IMR-90 (cell line): ENCODE results near the gene FAM53B. TPM values are rescaled to one million over a fixed set of nuclear protein-coding genes. Genes with fewer than 3 reads are reported as not detected.
A peak's percentile ranks its signal among the peaks of the same experiment; 100 is the strongest.

Experiments used
- ATAC-seq: fragments of 200-7000 bp; cut with Tn5 transposase; 2 replicates; pipeline ENCODE4 v1.9.1; 2020; ENCODE audit warnings: low read depth, mild to moderate bottlenecking, moderate library complexity
- BruUV-seq: library from RNA; stranded (reverse); fragments of 400-500 nt; replicated peaks from 2 replicates; lab custom pipeline; 2021; lab: Mats Ljungman, UMichigan
- CTCF ChIA-PET: fragments of 300-600 bp; formaldehyde crosslinking; extraction: SDS; loops from one replicate; lab custom pipeline; 2021; ENCODE audit warnings: antibody characterized with exemption; lab: Yijun Ruan, JAX
- POLR2A ChIA-PET: fragments of 300-600 bp; sonication (Branson Sonifier 250); formaldehyde crosslinking; loops from one replicate; lab custom pipeline; 2022; ENCODE audit warnings: antibody characterized with exemption; ENCODE audit not compliant: unreplicated experiment; lab: Charles Lee
- DNase-seq: peaks from one replicate; pipeline ENCODE4 v3.0.0; 2013
- H2AFZ ChIP-seq: replicated peaks from 2 replicates; pipeline ENCODE3; 2013; ENCODE audit warnings: low read length, mild to moderate bottlenecking; ENCODE audit not compliant: poor library complexity
- H2AK5ac ChIP-seq: 2 replicates; pipeline ENCODE4 v1.6.1; 2013; ENCODE audit warnings: low read depth, low read length, inconsistent platforms
- H2AK9ac ChIP-seq: replicated peaks from 2 replicates; pipeline ENCODE3; 2013; ENCODE audit warnings: mild to moderate bottlenecking, low read depth, low read length, moderate library complexity; ENCODE audit not compliant: poor library complexity
- H2BK120ac ChIP-seq: 2 replicates; pipeline ENCODE4 v1.6.1; 2013; ENCODE audit warnings: low read depth, low read length, inconsistent platforms
- H2BK15ac ChIP-seq: 3 replicates; pipeline ENCODE4 v1.6.1; 2013; ENCODE audit warnings: low read depth, low read length, inconsistent platforms
- H2BK20ac ChIP-seq: 2 replicates; pipeline ENCODE4 v1.6.1; 2013; ENCODE audit warnings: low read depth, mild to moderate bottlenecking, inconsistent platforms, low read length, moderate library complexity
- H2BK5ac ChIP-seq: 2 replicates; pipeline ENCODE4 v1.6.1; 2013; ENCODE audit warnings: mild to moderate bottlenecking, low read depth, low read length, inconsistent platforms; ENCODE audit not compliant: poor library complexity, severe bottlenecking
- H3K14ac ChIP-seq: replicated peaks from 2 replicates; pipeline ENCODE4 v1.6.1; 2013; ENCODE audit warnings: low read depth, low read length, inconsistent platforms
- H3K18ac ChIP-seq: 2 replicates; pipeline ENCODE4 v1.6.1; 2013; ENCODE audit warnings: low read depth, low read length, control low read depth
- H3K23ac ChIP-seq: 2 replicates; pipeline ENCODE4 v1.6.1; 2013; ENCODE audit warnings: low read depth, low read length, inconsistent platforms
- H3K27ac ChIP-seq: 2 replicates; pipeline ENCODE4 v1.5.1; 2013; ENCODE audit warnings: mild to moderate bottlenecking, control low read depth, low read length; ENCODE audit not compliant: insufficient read depth
- H3K27me3 ChIP-seq: 2 replicates; pipeline ENCODE4 v1.6.1; 2013; ENCODE audit warnings: low read length; ENCODE audit not compliant: control insufficient read depth, insufficient read depth
- H3K36me3 ChIP-seq: 2 replicates; pipeline ENCODE4 v1.6.1; 2013; ENCODE audit warnings: low read length, mixed read lengths; ENCODE audit not compliant: control insufficient read depth, insufficient read depth
- H3K4ac ChIP-seq: 2 replicates; pipeline ENCODE4 v1.6.1; 2013; ENCODE audit warnings: low read depth, low read length, inconsistent platforms
- H3K4me1 ChIP-seq: 2 replicates; pipeline ENCODE4 v1.6.1; 2013; ENCODE audit warnings: low read length, mixed read lengths; ENCODE audit not compliant: control insufficient read depth, insufficient read depth
- H3K4me2 ChIP-seq: 2 replicates; pipeline ENCODE4 v1.6.1; 2013; ENCODE audit warnings: low read depth, mild to moderate bottlenecking, control low read depth, low read length, moderate library complexity
- H3K4me3 ChIP-seq: 2 replicates; pipeline ENCODE4 v1.5.1; 2013; ENCODE audit warnings: low read depth, mild to moderate bottlenecking, control low read depth, low read length, moderate library complexity; ENCODE audit not compliant: insufficient read depth
- H3K56ac ChIP-seq: 2 replicates; pipeline ENCODE4 v1.6.1; 2013; ENCODE audit warnings: low read length, inconsistent platforms; ENCODE audit not compliant: insufficient read depth; ENCODE audit errors: extremely low read depth
- H3K79me1 ChIP-seq, 2 experiments: 2 replicates each; pipeline ENCODE4 v1.6.1; 2013; ENCODE audit warnings: low read length in 2 of 2, inconsistent platforms in 1 of 2, low read depth in 1 of 2
- H3K9ac ChIP-seq: 2 replicates; pipeline ENCODE4 v1.6.1; 2013; ENCODE audit warnings: low read depth, low read length, control low read depth
- H3K9me1 ChIP-seq: 2 replicates; pipeline ENCODE4 v1.6.1; 2013; ENCODE audit warnings: low read length, inconsistent platforms; ENCODE audit not compliant: insufficient read depth
- H3K9me3 ChIP-seq: 2 replicates; pipeline ENCODE4 v1.6.1; 2013; ENCODE audit warnings: low read length; ENCODE audit not compliant: control insufficient read depth, insufficient read depth
- H4K20me1 ChIP-seq: 2 replicates; pipeline ENCODE4 v1.6.1; 2013; ENCODE audit warnings: low read length, inconsistent platforms; ENCODE audit not compliant: insufficient read depth
- H4K5ac ChIP-seq: 2 replicates; pipeline ENCODE4 v1.6.1; 2013; ENCODE audit warnings: mild to moderate bottlenecking, low read depth, low read length, control low read depth
- H4K8ac ChIP-seq, 2 experiments: 2 replicates each; pipeline ENCODE4 v1.6.1; 2013; ENCODE audit warnings: low read depth in 2 of 2, low read length in 2 of 2, control low read depth in 1 of 2, inconsistent platforms in 1 of 2
- H4K91ac ChIP-seq: 2 replicates; pipeline ENCODE4 v1.6.1; 2013; ENCODE audit warnings: low read depth, low read length, inconsistent platforms; ENCODE audit not compliant: insufficient read depth
- BHLHE40 ChIP-seq: fragments of 150-350 bp; IDR thresholded peaks from 2 replicates; pipeline ENCODE4 v1.6.1; 2016; ENCODE audit warnings: mild to moderate bottlenecking, low read depth, low read length
- CEBPB ChIP-seq: IDR thresholded peaks from 2 replicates; pipeline ENCODE4 v1.6.1; 2012; ENCODE audit warnings: low read depth, low read length, improper control_type of control experiment
- CTCF ChIP-seq: conservative IDR thresholded peaks from 2 replicates; pipeline ENCODE4 v1.5.1; 2012; ENCODE audit warnings: mild to moderate bottlenecking, low read depth, low read length, improper control_type of control experiment
- FOS ChIP-seq: fragments of 150-350 bp; IDR thresholded peaks from 2 replicates; pipeline ENCODE4 v1.6.1; 2016; ENCODE audit warnings: low read depth, low read length
- POLR2A ChIP-seq: IDR thresholded peaks from 2 replicates; pipeline ENCODE4 v1.6.1; 2012; ENCODE audit warnings: mild to moderate bottlenecking, low read depth, low read length
- RFX5 ChIP-seq: IDR thresholded peaks from 2 replicates; pipeline ENCODE4 v1.8.0; 2012; ENCODE audit warnings: low read depth, mild to moderate bottlenecking, low read length, moderate library complexity
- SMC3 ChIP-seq: fragments of 150-350 bp; IDR thresholded peaks from 2 replicates; pipeline ENCODE4 v1.6.1; 2016; ENCODE audit warnings: low read depth, mild to moderate bottlenecking, antibody characterized with exemption, low read length, moderate library complexity
- USF2 ChIP-seq: fragments of 150-350 bp; IDR thresholded peaks from 2 replicates; pipeline ENCODE4 v1.6.1; 2017; ENCODE audit warnings: mild to moderate bottlenecking, antibody characterized with exemption, low read length, low read depth
- WGBS, 2 experiments: methylation state at CpG; one replicate each; pipeline versions ENCODE4 v1.1.5 to v1.1.7; 2013; ENCODE audit warnings: missing lambda C conversion rate in 2 of 2; ENCODE audit not compliant: insufficient read length in 1 of 2; ENCODE audit errors: extremely low coverage in 2 of 2; 5-methylcytosine and 5-hydroxymethylcytosine counted together
- dilution Hi-C: fragments of 300-500 bp; cut with HindIII; formaldehyde crosslinking; loops from one replicate; pipeline ENCODE4 v1.14.3; 2018; ENCODE audit warnings: low sequenced_read_pairs; ENCODE audit not compliant: unreplicated experiment
- in situ Hi-C: fragments of 300-500 bp; cut with MboI; formaldehyde crosslinking; loops from 3 replicates; pipeline ENCODE4 v1.14.3; 2019; ENCODE audit warnings: low sequenced_read_pairs, inconsistent platforms, mixed read lengths
- intact Hi-C: fragments of 100-400 bp; cut with micrococcal nuclease; formaldehyde crosslinking; loops from 2 replicates; pipeline ENCODE4 v1.10.0; 2022
- polyA plus RNA-seq, 3 experiments: library from polyadenylated mRNA; depleted of rRNA; stranded (reverse); fragments of >200 nt; gene quantifications; 2 replicates each; pipeline ENCODE4 v1.2.3, GENCODE V29; 2012; ENCODE audit warnings: low replicate concordance in 1 of 3
- total RNA-seq: library from RNA; depleted of rRNA; stranded (reverse); fragments of >200 nt; gene quantifications from 2 replicates; pipeline ENCODE4 v1.2.3, GENCODE V29; 2012

The FAM53B gene
- total and polyA plus RNA-seq, 2 of the 4 experiments (the other 2 are of a cell fraction): 3.8 to 5.7 TPM

DNA sequence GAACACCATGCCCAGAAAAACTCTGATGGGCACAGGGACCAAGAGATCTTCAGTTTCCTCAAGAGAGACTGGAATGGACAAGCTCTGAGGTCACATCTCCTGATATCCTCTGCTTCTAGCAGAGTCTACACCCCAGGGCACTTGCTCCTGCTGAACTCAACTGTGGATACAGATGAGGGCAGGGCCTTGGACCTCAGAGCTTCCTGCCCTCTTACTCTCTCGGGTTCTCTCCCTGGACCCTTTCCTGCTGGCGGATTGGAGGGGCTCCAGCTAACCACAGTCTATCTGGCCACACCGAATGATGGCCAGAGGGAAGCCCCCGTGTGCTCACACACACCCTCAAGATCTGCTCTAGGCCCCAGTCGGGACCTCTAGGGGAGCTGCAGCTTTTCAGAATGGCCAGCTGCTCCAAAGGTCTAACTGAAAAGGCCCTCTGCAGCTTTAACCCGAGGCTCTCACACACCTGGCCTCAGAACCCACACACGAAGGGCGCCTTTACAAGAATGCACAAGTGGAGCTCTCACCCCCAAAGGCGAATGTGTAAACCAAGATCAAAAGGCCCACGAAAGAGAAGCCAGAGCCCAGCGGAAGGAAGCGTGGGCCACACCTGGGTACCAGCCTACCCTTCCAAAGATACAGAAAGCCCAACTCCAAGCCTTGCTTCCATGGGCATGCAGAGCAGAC lies 65.5 kb downstream of the FAM53B start:
- no peak for TF ChIP-seq POLR2A
- no peak for TF ChIP-seq USF2
- no peak for TF ChIP-seq BHLHE40
- no peak for TF ChIP-seq RFX5
- no peak for TF ChIP-seq FOS
- TF ChIP-seq CTCF: no peak
- no peak for TF ChIP-seq CEBPB
- no peak for TF ChIP-seq SMC3
- Histone ChIP-seq H2BK20ac (no peak overlapping the region), H4K5ac (no peak overlapping the region), H2AK5ac (no peak overlapping the region), H3K9me3 (no peaks in the 10 kb centered on the region), H4K8ac (no peak overlapping the region), H3K9ac (no peak overlapping the region), H2BK15ac (no peak overlapping the region), H3K27me3 (no peaks in the 10 kb centered on the region), H3K18ac (no peak overlapping the region), H2AK9ac (no peak overlapping the region), H3K4me2 (no peak overlapping the region), H3K23ac (no peak overlapping the region), H3K4ac (no peak overlapping the region), H4K91ac (no peak overlapping the region), H2BK5ac (no peak overlapping the region), H2BK120ac (no peak overlapping the region), H3K56ac (no peak overlapping the region), H2AFZ (no peak overlapping the region), H3K79me1 (peaks cover 0 to 7% of the 10 kb centered on the region in 2 experiments; a peak in 1 of 4 replicates), H3K9me1 (peaks cover 9% of the 10 kb centered on the region), H3K36me3 (peaks cover 13% of the 10 kb centered on the region; the same call in 1 of the 2 replicates), H3K27ac (no peak overlapping the region), H3K14ac (no peak overlapping the region), H3K4me1 (peaks cover 10% of the 10 kb centered on the region; the same call in 1 of the 2 replicates), H4K20me1 (peaks cover 7% of the 10 kb centered on the region; the same call in 1 of the 2 replicates), H3K4me3 (no peak overlapping the region)
- in situ Hi-C loops (no loop called here), dilution Hi-C loops (no loop called here), intact Hi-C loops (no loop called here)
- CTCF ChIA-PET: no interaction called here
- POLR2A ChIA-PET: no interaction called here
- 85% methylated on average over 4 of the region's 12 CpGs; no CpG with 5 or more reads in 1 of the 2 experiments for WGBS, 2 experiments
- no peak for DNase-seq
- no TSS peak for BruUV-seq
- ATAC-seq: peak; percentile 22
